HEK293 (cell line): ENCODE results near the gene P2RX7.

Source experiments
- CTCF ChIA-PET: fragments of 350-600 bp; formaldehyde crosslinking; extraction: SDS; loops from one replicate; lab custom pipeline; 2021; ENCODE audit warnings: antibody characterized with exemption; lab: Yijun Ruan, JAX
- POLR2A ChIA-PET: fragments of 300-600 bp; formaldehyde crosslinking; extraction: SDS; loops from one replicate; lab custom pipeline; 2020; ENCODE audit warnings: antibody characterized with exemption, inconsistent platforms; lab: Yijun Ruan, JAX
- H3K27ac ChIP-seq: fragments of 200-500 bp; sonication (Bioruptor generic); 2 replicates; pipeline ENCODE4 v1.5.1; 2014; ENCODE audit warnings: low read depth, low read length, control low read depth, inconsistent platforms; ENCODE audit errors: extremely low read depth
- H3K36me3 ChIP-seq, 2 experiments: fragments of 200-500 bp in 1 of 2; sonication (Bioruptor generic) in 1 of 2; 1 replicate in 1 of 2; 2 replicates in 1 of 2; pipeline ENCODE4 v1.5.1; 2014 to 2017; ENCODE audit warnings: inconsistent platforms in 2 of 2, low read length in 2 of 2; ENCODE audit not compliant: control insufficient read depth in 2 of 2, insufficient read depth in 1 of 2
- H3K4me1 ChIP-seq: fragments of 200-500 bp; sonication (Bioruptor generic); 2 replicates; pipeline ENCODE4 v1.5.1; 2014; ENCODE audit warnings: mild to moderate bottlenecking, low read length, inconsistent platforms; ENCODE audit not compliant: control insufficient read depth, insufficient read depth
- H3K4me3 ChIP-seq: 2 replicates; pipeline ENCODE4 v1.5.1; 2011; ENCODE audit warnings: low read depth, mild to moderate bottlenecking, control low read depth, low read length, moderate library complexity
- H3K9me3 ChIP-seq: fragments of 200-500 bp; sonication (Bioruptor generic); 2 replicates; pipeline ENCODE4 v1.5.1; 2014; ENCODE audit warnings: low read depth, low read length, inconsistent platforms; ENCODE audit not compliant: control insufficient read depth, insufficient read depth
- GLIS1 ChIP-seq: fragments of 450-650 bp; formaldehyde crosslinking; IDR thresholded peaks from 2 replicates; pipeline ENCODE4 v1.5.1; 2016; ENCODE audit warnings: missing biosample characterization, missing genetic modification characterization
- HIC1 ChIP-seq: fragments of 450-650 bp; formaldehyde crosslinking; IDR thresholded peaks from 2 replicates; pipeline ENCODE4 v1.5.1; 2016; ENCODE audit warnings: missing biosample characterization, missing genetic modification characterization
- ZFP41 ChIP-seq: fragments of 450-650 bp; formaldehyde crosslinking; IDR thresholded peaks from 2 replicates; pipeline ENCODE4 v1.5.1; 2016; ENCODE audit warnings: missing biosample characterization, missing genetic modification characterization, borderline replicate concordance
- ZNF449 ChIP-seq: fragments of 450-650 bp; formaldehyde crosslinking; IDR thresholded peaks from 2 replicates; pipeline ENCODE4 v1.5.1; 2017; ENCODE audit warnings: missing biosample characterization, mild to moderate bottlenecking, missing genetic modification characterization, moderate library complexity
- ZNF830 ChIP-seq: fragments of 450-650 bp; IDR thresholded peaks from 2 replicates; pipeline ENCODE4 v1.5.0; 2018; ENCODE audit warnings: missing biosample characterization, missing genetic modification characterization, low read depth, mild to moderate bottlenecking, moderate library complexity
- TF ChIP-seq, protein P1 (sequence below): fragments of 450-650 bp; formaldehyde crosslinking; IDR thresholded peaks from 2 replicates; pipeline ENCODE4 v1.5.1; 2016; ENCODE audit warnings: missing biosample characterization, missing genetic modification characterization
- TF ChIP-seq, protein P2 (sequence below): fragments of 450-650 bp; formaldehyde crosslinking; IDR thresholded peaks from 2 replicates; pipeline ENCODE4 v1.5.1; 2016; ENCODE audit warnings: missing biosample characterization, missing genetic modification characterization, low read depth

P2RX7 gene

DNA sequence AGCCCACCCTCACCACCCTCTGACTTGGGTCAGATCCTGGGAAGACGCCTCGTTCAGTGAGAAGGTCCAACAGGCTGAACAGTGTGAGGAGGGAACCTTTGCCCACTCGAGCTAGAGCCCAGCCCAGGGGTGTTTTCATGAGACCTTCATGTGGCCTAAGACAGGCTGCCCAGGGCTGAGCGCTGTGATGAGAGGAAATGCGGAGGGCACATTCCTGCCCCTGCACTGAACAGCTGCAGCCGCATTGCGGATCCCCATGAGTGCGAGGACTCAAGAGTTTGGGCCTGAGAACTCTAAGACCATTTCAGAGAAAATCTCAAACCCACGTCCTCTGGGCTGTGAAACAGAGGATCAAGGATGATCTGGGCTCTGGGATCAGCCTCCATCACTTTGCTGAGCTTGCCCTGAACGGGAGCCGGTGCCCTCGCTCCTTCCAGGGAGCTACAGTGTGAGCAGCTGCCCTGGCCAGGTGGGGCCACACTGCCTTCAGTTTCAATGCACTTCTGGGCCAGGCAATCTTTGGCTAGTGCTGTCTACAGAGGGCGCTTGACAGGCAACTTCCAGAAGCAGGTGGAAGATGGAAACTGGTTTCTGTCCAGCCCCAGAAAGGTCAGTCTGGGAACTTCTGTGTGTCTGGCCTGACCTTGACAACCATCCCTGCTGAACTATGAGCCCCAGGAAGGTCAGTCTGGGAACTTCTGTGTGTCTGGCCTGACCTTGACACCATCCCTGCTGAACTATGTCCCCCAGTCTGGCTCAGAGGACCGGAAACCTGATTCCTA is 43.5 kb upstream of the P2RX7 start (continued):
- no peak for TF ChIP-seq ZNF830 (tag by site-specific recombination)
- TF ChIP-seq, protein P1, sequence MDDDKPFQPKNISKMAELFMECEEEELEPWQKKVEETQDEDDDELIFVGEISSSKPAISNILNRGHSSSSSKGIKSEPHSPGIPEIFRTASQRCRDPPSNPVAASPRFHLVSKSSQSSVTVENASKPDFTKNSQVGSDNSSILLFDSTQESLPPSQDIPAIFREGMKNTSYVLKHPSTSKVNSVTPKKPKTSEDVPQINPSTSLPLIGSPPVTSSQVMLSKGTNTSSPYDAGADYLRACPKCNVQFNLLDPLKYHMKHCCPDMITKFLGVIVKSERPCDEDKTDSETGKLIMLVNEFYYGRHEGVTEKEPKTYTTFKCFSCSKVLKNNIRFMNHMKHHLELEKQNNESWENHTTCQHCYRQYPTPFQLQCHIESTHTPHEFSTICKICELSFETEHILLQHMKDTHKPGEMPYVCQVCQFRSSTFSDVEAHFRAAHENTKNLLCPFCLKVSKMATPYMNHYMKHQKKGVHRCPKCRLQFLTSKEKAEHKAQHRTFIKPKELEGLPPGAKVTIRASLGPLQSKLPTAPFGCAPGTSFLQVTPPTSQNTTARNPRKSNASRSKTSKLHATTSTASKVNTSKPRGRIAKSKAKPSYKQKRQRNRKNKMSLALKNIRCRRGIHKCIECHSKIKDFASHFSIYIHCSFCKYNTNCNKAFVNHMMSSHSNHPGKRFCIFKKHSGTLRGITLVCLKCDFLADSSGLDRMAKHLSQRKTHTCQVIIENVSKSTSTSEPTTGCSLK (tag by site-specific recombination) = no peak

DNA sequence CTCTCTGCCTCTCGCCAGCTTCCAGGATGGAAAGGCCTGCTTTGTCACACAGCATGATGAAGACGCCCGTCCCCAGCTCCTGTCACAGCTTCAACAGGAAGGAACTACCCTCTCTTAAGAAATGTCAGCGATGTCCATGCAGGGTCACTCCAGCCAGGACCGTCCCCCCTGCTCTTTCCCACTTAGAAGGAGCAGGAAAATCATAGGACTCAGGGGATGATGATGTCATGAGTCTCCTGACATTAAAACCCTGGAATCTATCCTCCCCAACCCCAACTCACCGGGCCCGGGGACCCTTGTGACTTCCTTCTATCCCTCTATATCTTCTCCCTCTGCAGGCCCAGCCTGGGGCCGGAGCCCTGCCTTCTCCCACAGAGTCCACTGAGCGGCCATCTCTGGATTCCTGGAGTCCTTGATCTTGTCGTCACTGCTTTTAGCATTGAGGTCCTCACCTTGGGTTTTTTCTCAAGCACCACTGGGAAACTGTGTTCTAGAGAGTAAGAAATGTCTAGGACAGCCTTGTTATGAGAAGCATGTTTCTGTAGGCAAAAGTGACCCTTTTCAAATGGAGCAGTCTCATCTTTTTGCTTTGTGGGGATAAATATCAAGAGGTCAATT is 42.8 kb upstream of the P2RX7 start:
- TF ChIP-seq, protein P2, sequence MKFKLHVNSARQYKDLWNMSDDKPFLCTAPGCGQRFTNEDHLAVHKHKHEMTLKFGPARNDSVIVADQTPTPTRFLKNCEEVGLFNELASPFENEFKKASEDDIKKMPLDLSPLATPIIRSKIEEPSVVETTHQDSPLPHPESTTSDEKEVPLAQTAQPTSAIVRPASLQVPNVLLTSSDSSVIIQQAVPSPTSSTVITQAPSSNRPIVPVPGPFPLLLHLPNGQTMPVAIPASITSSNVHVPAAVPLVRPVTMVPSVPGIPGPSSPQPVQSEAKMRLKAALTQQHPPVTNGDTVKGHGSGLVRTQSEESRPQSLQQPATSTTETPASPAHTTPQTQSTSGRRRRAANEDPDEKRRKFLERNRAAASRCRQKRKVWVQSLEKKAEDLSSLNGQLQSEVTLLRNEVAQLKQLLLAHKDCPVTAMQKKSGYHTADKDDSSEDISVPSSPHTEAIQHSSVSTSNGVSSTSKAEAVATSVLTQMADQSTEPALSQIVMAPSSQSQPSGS (tag by site-specific recombination) = peak; percentile 32; the same call in 1 of the 2 replicates
- no peak for TF ChIP-seq HIC1 (tag by site-specific recombination)
- ChIA-PET POLR2A (no interaction called here), CTCF (no interaction called here)

GRCh38 chr12:121090586-121091514 is 41.8 kb upstream of the P2RX7 start:
- Histone ChIP-seq H3K4me1 (no peaks in the 10 kb centered on the region), H3K36me3 (no peaks in the 10 kb centered on the region), H3K4me3 (no peak overlapping the region), H3K9me3 (no peaks in the 10 kb centered on the region), H3K27ac (no peak overlapping the region)
- ChIA-PET POLR2A (no interaction called here), CTCF (no interaction called here)
- TF ChIP-seq GLIS1 (no peak), ZNF449 (peak; percentile 98), ZFP41 (tag by site-specific recombination) (no peak)

More for the DNA sequence above, 42.8 kb upstream of the P2RX7 start:
- H3K27ac ChIP-seq = no peak overlapping the region
- H3K4me3 ChIP-seq = no peak overlapping the region
- H3K9me3 ChIP-seq = no peaks in the 10 kb centered on the region
- no peaks in the 10 kb centered on the region for H3K4me1 ChIP-seq
- no peaks in the 10 kb centered on the region for H3K36me3 ChIP-seq
